GM18517 (cell line): Measurements from ENCODE around the gene CWC15.
"Not testable (repeated sequence)": the region's sequence is repeated elsewhere in the genome, so short reads cannot be mapped to it uniquely, and the experiment has no call there.

Experiments
- ATAC-seq: cut with Tn5 transposase; IDR thresholded peaks from one replicate; pipeline ENCODE4 v1.9.1; 2021; ENCODE audit warnings: mild to moderate bottlenecking, moderate library complexity; ENCODE audit not compliant: unreplicated experiment

The CWC15 gene

GRCh38 chr11:94922321-94923003, 50.9 kb downstream of the CWC15 start:
- no peak for ATAC-seq

GRCh38 chr11:94920311-94920710, 53.0 kb downstream of the CWC15 start:
- ATAC-seq: no peak

- ATAC-seq: not testable (repeated sequence)
These were observed 59.5 kb downstream of the CWC15 start for GRCh38 chr11:94913718-94914394.

- no peak for ATAC-seq
These were observed 60.5 kb downstream of the CWC15 start for GRCh38 chr11:94912806-94913205.
